HCT116 (cell line): Measurements from ENCODE around the gene TRERF1. TPM values are rescaled to one million over a fixed set of nuclear protein-coding genes. Genes with fewer than 3 reads are reported as not detected.

ENCODE experiments used
- ATAC-seq: fragments of 200-7000 bp; cut with Tn5 transposase; 2 replicates; pipeline ENCODE4 v1.9.1; 2020; ENCODE audit warnings: mild to moderate bottlenecking, moderate library complexity
- BruUV-seq: library from RNA; stranded (reverse); fragments of 400-500 nt; replicated peaks from 2 replicates; lab custom pipeline; 2021; lab: Mats Ljungman, UMichigan
- CTCF ChIA-PET: fragments of 300-600 bp; sonication (Branson Sonifier 250); formaldehyde crosslinking; loops from one replicate; lab custom pipeline; 2021; ENCODE audit warnings: antibody characterized with exemption; lab: Charles Lee
- POLR2A ChIA-PET: fragments of 300-600, 350-600 bp; sonication (Branson Sonifier 250); formaldehyde crosslinking; loops from one replicate; lab custom pipeline; 2021; ENCODE audit warnings: antibody characterized with exemption; lab: Charles Lee
- RAD21 ChIA-PET, 2 experiments: fragments of 300-600 bp; sonication (Branson Sonifier 250); formaldehyde crosslinking; loops; one replicate each; lab custom pipeline; 2023; ENCODE audit warnings: low total read pairs in 2 of 2; ENCODE audit not compliant: uncharacterized antibody in 2 of 2, unreplicated experiment in 2 of 2, low non-redundant PET in 1 of 2; lab: Charles Lee
- DNase-seq: peaks from one replicate; pipeline ENCODE4 v3.0.0-alpha.2; 2010; ENCODE audit warnings: low read depth, low spot score
- H2AFZ ChIP-seq: fragments of 200-600 bp; shearing (Covaris generic), sonication (generic); 2 replicates; pipeline ENCODE4 v1.6.1; 2017; ENCODE audit warnings: low read depth, mixed run types, mixed read lengths, antibody characterized with exemption, low read length; ENCODE audit not compliant: poor library complexity, severe bottlenecking
- H3K27ac ChIP-seq: 2 replicates; pipeline ENCODE4 v1.5.1; 2012; ENCODE audit warnings: low read depth, low read length
- H3K27me3 ChIP-seq: fragments of 200-600 bp; sonication (generic); 2 replicates; pipeline ENCODE4 v1.6.1; 2016; ENCODE audit warnings: mixed run types, low read length, mixed read lengths; ENCODE audit not compliant: insufficient read depth
- H3K36me3 ChIP-seq, 2 experiments: fragments of 200-500 bp in 1 of 2; fragments of 200-600 bp in 1 of 2; sonication (Bioruptor generic) in 1 of 2; sonication (generic) in 1 of 2; 2 replicates each; pipeline versions ENCODE4 v1.5.1 to v1.6.1; 2014 to 2016; ENCODE audit warnings: low read length in 2 of 2, inconsistent platforms in 1 of 2, mixed read lengths in 1 of 2, mixed run types in 1 of 2; ENCODE audit not compliant: insufficient read depth in 2 of 2, control insufficient read depth in 1 of 2
- H3K4me1 ChIP-seq, 2 experiments: fragments of 200-600 bp in 1 of 2; sonication (generic) in 1 of 2; 2 replicates each; pipeline versions ENCODE4 v1.5.1 to v1.6.1; 2012 to 2017; ENCODE audit warnings: low read length in 2 of 2, inconsistent platforms in 1 of 2, mild to moderate bottlenecking in 1 of 2, mixed read lengths in 1 of 2, mixed run types in 1 of 2, moderate library complexity in 1 of 2; ENCODE audit not compliant: insufficient read depth in 2 of 2, control insufficient read depth in 1 of 2
- H3K4me2 ChIP-seq: fragments of 200-600 bp; sonication (generic); 2 replicates; pipeline ENCODE4 v1.6.1; 2017; ENCODE audit warnings: mixed run types, low read length, mixed read lengths
- H3K4me3 ChIP-seq, 2 experiments: fragments of 200-600 bp in 1 of 2; sonication (generic) in 1 of 2; replicated peaks in 1 of 2; 2 replicates each; pipeline ENCODE4 v1.5.1; 2011 to 2016; ENCODE audit warnings: low read length in 2 of 2, control low read depth in 1 of 2, low read depth in 1 of 2, mild to moderate bottlenecking in 1 of 2, mixed read lengths in 1 of 2, mixed run types in 1 of 2
- H3K79me2 ChIP-seq: fragments of 200-600 bp; sonication (generic); 2 replicates; pipeline ENCODE4 v1.6.1; 2017; ENCODE audit warnings: mild to moderate bottlenecking, mixed run types, low read length, moderate library complexity, mixed read lengths; ENCODE audit not compliant: insufficient read depth
- H3K9ac ChIP-seq: fragments of 200-600 bp; sonication (generic); 2 replicates; pipeline ENCODE4 v1.6.1; 2016; ENCODE audit warnings: low read length, mixed read lengths
- H3K9me2 ChIP-seq: fragments of 200-600 bp; sonication (generic), shearing (Covaris generic); 2 replicates; pipeline ENCODE4 v1.6.1; 2017; ENCODE audit warnings: mixed run types, mild to moderate bottlenecking, moderate library complexity; ENCODE audit not compliant: insufficient read depth
- H3K9me3 ChIP-seq, 2 experiments: fragments of 200-500 bp in 1 of 2; fragments of 200-600 bp in 1 of 2; sonication (Bioruptor generic) in 1 of 2; sonication (generic) in 1 of 2; 2 replicates each; pipeline ENCODE4 v1.6.1; 2014 to 2017; ENCODE audit warnings: low read length in 2 of 2, mixed read lengths in 2 of 2, inconsistent platforms in 1 of 2, low read depth in 1 of 2, mild to moderate bottlenecking in 1 of 2, mixed run types in 1 of 2, moderate library complexity in 1 of 2; ENCODE audit not compliant: control insufficient read depth in 1 of 2, insufficient read depth in 1 of 2
- H4K20me1 ChIP-seq: fragments of 200-600 bp; sonication (generic), shearing (Covaris generic); 2 replicates; pipeline ENCODE4 v1.6.1; 2017; ENCODE audit warnings: mixed run types, mild to moderate bottlenecking, moderate library complexity; ENCODE audit not compliant: insufficient read depth
- CBX3 ChIP-seq: IDR thresholded peaks from 2 replicates; pipeline ENCODE4 v1.6.1; 2012; ENCODE audit warnings: low read depth
- CEBPB ChIP-seq: IDR thresholded peaks from 2 replicates; pipeline ENCODE4 v1.6.1; 2012; ENCODE audit warnings: low read depth
- EGR1 ChIP-seq: IDR thresholded peaks from 2 replicates; pipeline ENCODE4 v1.6.1; 2012; ENCODE audit warnings: low read depth
- ELF1 ChIP-seq: IDR thresholded peaks from 2 replicates; pipeline ENCODE4 v1.6.1; 2012; ENCODE audit warnings: low read depth, borderline replicate concordance
- EZH2 ChIP-seq: fragments of 200-600 bp; sonication (generic); IDR thresholded peaks from 2 replicates; pipeline ENCODE4 v1.6.1; 2017; ENCODE audit warnings: antibody characterized with exemption, mixed run types
- EZH2phosphoT487 ChIP-seq: fragments of 200-600 bp; IDR thresholded peaks from 2 replicates; pipeline ENCODE4 v1.6.1; 2018; ENCODE audit warnings: antibody characterized with exemption, borderline replicate concordance
- FOSL1 ChIP-seq: IDR thresholded peaks from 2 replicates; pipeline ENCODE4 v1.6.1; 2012; ENCODE audit warnings: low read depth
- JUND ChIP-seq: IDR thresholded peaks from 2 replicates; pipeline ENCODE4 v1.6.1; 2012
- MAX ChIP-seq: IDR thresholded peaks from 2 replicates; pipeline ENCODE4 v1.6.1; 2012
- POLR2A ChIP-seq: IDR thresholded peaks from 2 replicates; pipeline ENCODE4 v1.7.0; 2011; ENCODE audit warnings: borderline replicate concordance; ENCODE audit not compliant: insufficient read depth, insufficient read length; ENCODE audit errors: extremely low read depth
- POLR2AphosphoS5 ChIP-seq: IDR thresholded peaks from 2 replicates; pipeline ENCODE4 v1.6.1; 2011; ENCODE audit warnings: mild to moderate bottlenecking, low read depth, low read length, moderate library complexity
- RAD21 ChIP-seq: IDR thresholded peaks from 2 replicates; pipeline ENCODE4 v1.6.1; 2012; ENCODE audit warnings: low read depth, mild to moderate bottlenecking
- SIN3A ChIP-seq: IDR thresholded peaks from 2 replicates; pipeline ENCODE4 v1.6.1; 2012; ENCODE audit warnings: low read depth
- SP1 ChIP-seq: IDR thresholded peaks from 2 replicates; pipeline ENCODE4 v1.6.1; 2012; ENCODE audit warnings: low read depth
- SRF ChIP-seq: IDR thresholded peaks from 2 replicates; pipeline ENCODE4 v1.6.1; 2012; ENCODE audit warnings: low read depth
- TCF7L2 ChIP-seq: IDR thresholded peaks from 2 replicates; pipeline ENCODE4 v1.7.0; 2011; ENCODE audit warnings: borderline replicate concordance, inconsistent platforms; ENCODE audit not compliant: insufficient read depth, insufficient read length; ENCODE audit errors: extremely low read depth
- ZFX ChIP-seq: fragments of 450-650 bp; IDR thresholded peaks from 2 replicates; pipeline ENCODE4 v1.6.1; 2017
- ZNF274 ChIP-seq: fragments of 200-500 bp; sonication (Bioruptor generic); IDR thresholded peaks from 2 replicates; pipeline ENCODE4 v1.6.1; 2014; ENCODE audit warnings: mild to moderate bottlenecking, low read depth, low read length, inconsistent platforms
- intact Hi-C: fragments of 100-400 bp; cut with micrococcal nuclease; formaldehyde crosslinking; loops from 2 replicates; pipeline ENCODE4 v1.10.0; 2022
- total RNA-seq: library from RNA; stranded (reverse); gene quantifications from one replicate; pipeline ENCODE4 v1.2.1, GENCODE V29; 2021; ENCODE audit not compliant: unreplicated experiment

TRERF1 gene
- total RNA-seq, 1 experiment from 2014 or later: 12.4 TPM

GRCh38 chr6:42321976-42322375, 129.8 kb downstream of the TRERF1 start:
- Histone ChIP-seq H4K20me1 (no peaks in the 10 kb centered on the region), H3K36me3 (no peaks in the 10 kb centered on the region), H2AFZ (no peak overlapping the region), H3K9ac (no peak overlapping the region), H3K4me1 (peaks cover 12 to 24% of the 10 kb centered on the region in 2 experiments), H3K4me3 (no peak overlapping the region), H3K79me2 (no peaks in the 10 kb centered on the region), H3K9me3 (no peaks in the 10 kb centered on the region), H3K4me2 (no peak overlapping the region), H3K27ac (no peak overlapping the region), H3K27me3 (no peaks in the 10 kb centered on the region), H3K9me2 (no peaks in the 10 kb centered on the region)
- POLR2A ChIA-PET: no interaction called here
- no peak for ATAC-seq
- no peak for DNase-seq
- intact Hi-C loops: no loop called here
- no TSS peak for BruUV-seq
- RAD21 ChIA-PET: no interaction called here
- TF ChIP-seq FOSL1 (no peak), CEBPB (no peak), RAD21 (no peak), SIN3A (no peak), POLR2A (no peak), EZH2phosphoT487 (no peak), TCF7L2 (no peak), ZFX (no peak), MAX (no peak), SRF (no peak), JUND (no peak), ELF1 (no peak), EGR1 (no peak), SP1 (no peak), ZNF274 (no peak), POLR2AphosphoS5 (no peak), EZH2 (no peak), CBX3 (no peak)
- CTCF ChIA-PET: no interaction called here
